Measurements from ENCODE around the gene KPNA5. TPM values are rescaled to one million over a fixed set of nuclear protein-coding genes. Genes with fewer than 3 reads are reported as not detected.

Gene KPNA5
- total and polyA plus RNA-seq, 9 of the 15 experiments (the other 6 are each of a cell fraction or from before 2014, with no cell fraction given): 3.2 to 10.3 (median 6.5) TPM

DNA sequence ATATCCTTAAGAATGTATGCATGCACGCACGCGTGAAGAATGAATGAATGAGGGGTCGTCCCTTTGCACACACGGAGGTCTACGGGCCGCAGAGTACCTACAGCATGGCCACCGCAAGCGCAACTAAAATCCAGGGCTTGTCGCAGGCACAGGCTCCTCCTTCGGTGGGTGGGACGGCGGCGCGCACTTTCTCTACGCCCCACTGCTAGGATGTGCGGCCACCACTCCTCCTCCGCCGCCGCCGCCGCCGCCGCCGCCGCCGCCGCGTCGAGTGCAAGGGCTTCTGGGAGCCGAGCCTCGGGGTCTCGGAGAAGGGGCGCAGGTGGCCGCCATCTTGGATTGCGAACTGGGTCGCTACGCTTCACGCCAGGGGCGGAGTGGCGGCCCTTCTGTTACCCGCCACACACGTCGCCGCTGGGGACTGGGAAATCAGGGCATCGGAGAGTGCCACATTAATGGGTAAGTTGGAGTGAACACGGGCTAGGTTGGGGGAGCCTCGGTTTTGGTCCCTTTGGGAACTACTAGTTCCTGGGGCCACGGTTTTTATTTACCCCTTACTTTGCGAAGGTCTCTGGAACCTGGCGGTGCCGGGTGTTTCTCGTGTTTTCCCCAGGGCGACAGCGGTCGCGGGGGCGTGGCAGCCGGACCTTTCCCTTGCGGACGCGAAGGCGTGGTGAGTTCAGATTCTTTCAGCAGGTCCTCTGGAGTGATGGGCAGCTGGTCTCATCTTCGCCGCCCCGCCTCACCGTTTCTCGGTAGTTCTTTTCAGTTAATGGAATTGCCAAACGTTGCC, at the start of gene KPNA5 (continued):
- TF ChIP-seq, protein P1, sequence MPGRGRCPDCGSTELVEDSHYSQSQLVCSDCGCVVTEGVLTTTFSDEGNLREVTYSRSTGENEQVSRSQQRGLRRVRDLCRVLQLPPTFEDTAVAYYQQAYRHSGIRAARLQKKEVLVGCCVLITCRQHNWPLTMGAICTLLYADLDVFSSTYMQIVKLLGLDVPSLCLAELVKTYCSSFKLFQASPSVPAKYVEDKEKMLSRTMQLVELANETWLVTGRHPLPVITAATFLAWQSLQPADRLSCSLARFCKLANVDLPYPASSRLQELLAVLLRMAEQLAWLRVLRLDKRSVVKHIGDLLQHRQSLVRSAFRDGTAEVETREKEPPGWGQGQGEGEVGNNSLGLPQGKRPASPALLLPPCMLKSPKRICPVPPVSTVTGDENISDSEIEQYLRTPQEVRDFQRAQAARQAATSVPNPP (IDR thresholded peaks at IDR 0.05; ENCODE audit: borderline replicate concordance, insufficient read depth, insufficient read length): no peak
- TF ChIP-seq KLF10 (CRISPR knock-in tag; IDR thresholded peaks at IDR 0.05): no peak
- no peak for TF ChIP-seq ZC3H11A (IDR thresholded peaks at IDR 0.05; ENCODE audit: low read depth, low read length)
- TF ChIP-seq, protein P2, sequence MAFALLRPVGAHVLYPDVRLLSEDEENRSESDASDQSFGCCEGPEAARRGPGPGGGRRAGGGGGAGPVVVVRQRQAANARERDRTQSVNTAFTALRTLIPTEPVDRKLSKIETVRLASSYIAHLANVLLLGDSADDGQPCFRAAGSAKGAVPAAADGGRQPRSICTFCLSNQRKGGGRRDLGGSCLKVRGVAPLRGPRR (CRISPR knock-in tag; IDR thresholded peaks at IDR 0.05): no peak
- TF ChIP-seq HDAC3 (IDR thresholded peaks at IDR 0.05; ENCODE audit: borderline replicate concordance, partially characterized antibody): peak; percentile 44
- TF ChIP-seq, protein P3, sequence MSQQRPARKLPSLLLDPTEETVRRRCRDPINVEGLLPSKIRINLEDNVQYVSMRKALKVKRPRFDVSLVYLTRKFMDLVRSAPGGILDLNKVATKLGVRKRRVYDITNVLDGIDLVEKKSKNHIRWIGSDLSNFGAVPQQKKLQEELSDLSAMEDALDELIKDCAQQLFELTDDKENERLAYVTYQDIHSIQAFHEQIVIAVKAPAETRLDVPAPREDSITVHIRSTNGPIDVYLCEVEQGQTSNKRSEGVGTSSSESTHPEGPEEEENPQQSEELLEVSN (IDR thresholded peaks at IDR 0.05; ENCODE audit: borderline replicate concordance in 1 of 2, extremely low read depth in 1 of 2, insufficient read depth in 1 of 2, insufficient read length in 1 of 2, low read depth in 1 of 2, low read length in 1 of 2, poor library complexity in 1 of 2, severe bottlenecking in 1 of 2): no peak
- TF ChIP-seq NR1H2 (CRISPR knock-in tag; IDR thresholded peaks at IDR 0.05): no peak
- no peak for TF ChIP-seq FOXJ2 (tag; IDR thresholded peaks at IDR 0.05)
- TF ChIP-seq, protein P4, sequence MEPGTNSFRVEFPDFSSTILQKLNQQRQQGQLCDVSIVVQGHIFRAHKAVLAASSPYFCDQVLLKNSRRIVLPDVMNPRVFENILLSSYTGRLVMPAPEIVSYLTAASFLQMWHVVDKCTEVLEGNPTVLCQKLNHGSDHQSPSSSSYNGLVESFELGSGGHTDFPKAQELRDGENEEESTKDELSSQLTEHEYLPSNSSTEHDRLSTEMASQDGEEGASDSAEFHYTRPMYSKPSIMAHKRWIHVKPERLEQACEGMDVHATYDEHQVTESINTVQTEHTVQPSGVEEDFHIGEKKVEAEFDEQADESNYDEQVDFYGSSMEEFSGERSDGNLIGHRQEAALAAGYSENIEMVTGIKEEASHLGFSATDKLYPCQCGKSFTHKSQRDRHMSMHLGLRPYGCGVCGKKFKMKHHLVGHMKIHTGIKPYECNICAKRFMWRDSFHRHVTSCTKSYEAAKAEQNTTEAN (CRISPR knock-in tag; IDR thresholded peaks at IDR 0.05): no peak
- TF ChIP-seq ZNF696 (CRISPR knock-in tag; conservative IDR thresholded peaks at IDR 0.05): no peak
- TF ChIP-seq MTF1 (CRISPR knock-in tag; IDR thresholded peaks at IDR 0.05; ENCODE audit: borderline replicate concordance): no peak
- no peak; the same call in 1 of the 2 replicates for TF ChIP-seq C11orf30 (IDR thresholded peaks at IDR 0.05; ENCODE audit: low read depth)
- TF ChIP-seq E2F3 (CRISPR knock-in tag; IDR thresholded peaks at IDR 0.05): no peak
- TF ChIP-seq STAG1 (CRISPR knock-in tag; IDR thresholded peaks at IDR 0.05; ENCODE audit: borderline replicate concordance): no peak
- peak; percentile 96 for TF ChIP-seq RBFOX2 (IDR thresholded peaks at IDR 0.05; ENCODE audit: low read depth, low read length)
- TF ChIP-seq ZNF347 (CRISPR knock-in tag; IDR thresholded peaks at IDR 0.05; ENCODE audit: low read depth): no peak
- TF ChIP-seq RBM15 (IDR thresholded peaks at IDR 0.05; ENCODE audit: insufficient read depth, low read length): no peak
- no peak for TF ChIP-seq CBX2 (IDR thresholded peaks at IDR 0.05; ENCODE audit: insufficient read depth, low read length, poor library complexity, severe bottlenecking)
- TF ChIP-seq, protein P5, sequence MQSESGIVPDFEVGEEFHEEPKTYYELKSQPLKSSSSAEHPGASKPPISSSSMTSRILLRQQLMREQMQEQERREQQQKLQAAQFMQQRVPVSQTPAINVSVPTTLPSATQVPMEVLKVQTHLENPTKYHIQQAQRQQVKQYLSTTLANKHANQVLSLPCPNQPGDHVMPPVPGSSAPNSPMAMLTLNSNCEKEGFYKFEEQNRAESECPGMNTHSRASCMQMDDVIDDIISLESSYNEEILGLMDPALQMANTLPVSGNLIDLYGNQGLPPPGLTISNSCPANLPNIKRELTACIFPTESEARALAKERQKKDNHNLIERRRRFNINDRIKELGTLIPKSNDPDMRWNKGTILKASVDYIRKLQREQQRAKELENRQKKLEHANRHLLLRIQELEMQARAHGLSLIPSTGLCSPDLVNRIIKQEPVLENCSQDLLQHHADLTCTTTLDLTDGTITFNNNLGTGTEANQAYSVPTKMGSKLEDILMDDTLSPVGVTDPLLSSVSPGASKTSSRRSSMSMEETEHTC (IDR thresholded peaks at IDR 0.05): no peak
- TF ChIP-seq ASH1L (IDR thresholded peaks at IDR 0.05; ENCODE audit: borderline replicate concordance, low read depth, partially characterized antibody): no peak
- TF ChIP-seq NFRKB (IDR thresholded peaks at IDR 0.05; ENCODE audit: low read depth): peak; percentile 94
- no peak for TF ChIP-seq NFIX (CRISPR knock-in tag; IDR thresholded peaks at IDR 0.05; ENCODE audit: low read depth)
